HG02763 (cell line): ENCODE results near the gene C14orf39.
"Not testable (repeated sequence)": the region's sequence is repeated elsewhere in the genome, so short reads cannot be mapped to it uniquely, and the experiment has no call there.

Source experiments
- ATAC-seq: cut with Tn5 transposase; IDR thresholded peaks from one replicate; pipeline ENCODE4 v1.9.1; 2021; ENCODE audit warnings: mild to moderate bottlenecking, moderate library complexity; ENCODE audit not compliant: unreplicated experiment

The C14orf39 gene

GRCh38 chr14:60490270-60490669 lies 4.4 kb upstream of the C14orf39 start:
- ATAC-seq, result no peak

- no peak for ATAC-seq
Measured at GRCh38 chr14:60488175-60488574, 2.3 kb upstream of the C14orf39 start.

GRCh38 chr14:60487211-60487610 lies 1.3 kb upstream of the C14orf39 start:
- no peak for ATAC-seq

GRCh38 chr14:60485057-60485597 lies 736 bp downstream of the C14orf39 start:
- ATAC-seq, result no peak

GRCh38 chr14:60482743-60483142 lies 3.1 kb downstream of the C14orf39 start:
- ATAC-seq, result no peak

GRCh38 chr14:60480248-60480647 lies 5.6 kb downstream of the C14orf39 start:
- not testable (repeated sequence) for ATAC-seq

- no peak for ATAC-seq
Measured at GRCh38 chr14:60455875-60456274, 30.0 kb downstream of the C14orf39 start.

- no peak for ATAC-seq
Measured at GRCh38 chr14:60430276-60430675, 55.6 kb downstream of the C14orf39 start.

GRCh38 chr14:60420050-60420449 lies 65.8 kb downstream of the C14orf39 start:
- ATAC-seq, result no peak

- not testable (repeated sequence) for ATAC-seq
Measured at GRCh38 chr14:60397550-60397949, 88.3 kb downstream of the C14orf39 start.

- no peak for ATAC-seq
Measured at GRCh38 chr14:60396718-60397343, 89.0 kb downstream of the C14orf39 start.
